T-helper 9 cell (primary cell): ENCODE data around the gene PRELID3B.

Source experiments
- DNase-seq: peaks from one replicate; pipeline ENCODE4 v3.0.0-alpha.2; 2020
- total RNA-seq, 2 donors: gene quantifications; one replicate each; lab custom pipeline; 2026; lab: John Stamatoyannopoulos, UW

The PRELID3B gene
- total RNA-seq = 93.2 to 105 reads per million in 2 donors

- DNase-seq = no peak
Observed at GRCh38 chr20:59042151-59042795, at the start of gene PRELID3B. Gene PRELID3B, minus strand, starts transcription at chr20:59042786. Its CDS starts 56 bp downstream, at chr20:59042730.

GRCh38 chr20:59087829-59088433 is 45.3 kb upstream of the PRELID3B start:
- peak; percentile 89 for DNase-seq

GRCh38 chr20:59086923-59087322 is 44.3 kb upstream of the PRELID3B start:
- no peak for DNase-seq

- no peak for DNase-seq
Observed at GRCh38 chr20:59084041-59084850, 41.7 kb upstream of the PRELID3B start.

- no peak for DNase-seq
Observed at GRCh38 chr20:59082981-59083380, 40.4 kb upstream of the PRELID3B start.

GRCh38 chr20:59082077-59082740 is 39.6 kb upstream of the PRELID3B start:
- no peak for DNase-seq

- DNase-seq = no peak
Observed at GRCh38 chr20:59081036-59081435, 38.5 kb upstream of the PRELID3B start.

GRCh38 chr20:59078231-59078630 is 35.6 kb upstream of the PRELID3B start:
- no peak for DNase-seq

GRCh38 chr20:59077705-59078104 is 35.1 kb upstream of the PRELID3B start:
- no peak for DNase-seq

GRCh38 chr20:59075934-59076508 is 33.4 kb upstream of the PRELID3B start:
- DNase-seq = no peak

GRCh38 chr20:59074456-59074855 is 31.9 kb upstream of the PRELID3B start:
- no peak for DNase-seq

GRCh38 chr20:59073582-59073981 is 31.0 kb upstream of the PRELID3B start:
- DNase-seq = no peak

- no peak for DNase-seq
Observed at GRCh38 chr20:59071216-59071615, 28.6 kb upstream of the PRELID3B start.

- no peak for DNase-seq
Observed at GRCh38 chr20:59069026-59069425, 26.4 kb upstream of the PRELID3B start.

GRCh38 chr20:59068534-59068933 is 25.9 kb upstream of the PRELID3B start:
- no peak for DNase-seq

GRCh38 chr20:59064214-59064722 is 21.7 kb upstream of the PRELID3B start:
- DNase-seq = no peak

GRCh38 chr20:59063358-59064213 is 21.0 kb upstream of the PRELID3B start:
- DNase-seq = no peak

- no peak for DNase-seq
Observed at GRCh38 chr20:59062081-59062480, 19.5 kb upstream of the PRELID3B start.

GRCh38 chr20:59055302-59055701 is 12.7 kb upstream of the PRELID3B start:
- no peak for DNase-seq

GRCh38 chr20:59051666-59052185 is 9.1 kb upstream of the PRELID3B start:
- no peak for DNase-seq

- DNase-seq = no peak
Observed at GRCh38 chr20:59050437-59050836, 7.9 kb upstream of the PRELID3B start.
